ENCODE data around the gene PRICKLE4. TPM values are rescaled to one million over a fixed set of nuclear protein-coding genes. Genes with fewer than 3 reads are reported as not detected.
A peak's percentile ranks its signal among the peaks of the same experiment; 100 is the strongest.

PRICKLE4 gene
- total and polyA plus RNA-seq, 2 of the 13 experiments (the other 11 are each of a cell fraction or from before 2014, with no cell fraction given) = 0.92 to 1.2 TPM

- TF ChIP-seq ZNF510 (CRISPR knock-in tag; IDR thresholded peaks at IDR 0.05; ENCODE audit: low read depth) (no peak), ZNF609 (CRISPR knock-in tag; IDR thresholded peaks at IDR 0.05; ENCODE audit: borderline replicate concordance) (no peak), ZBTB1 (CRISPR knock-in tag; IDR thresholded peaks at IDR 0.05; ENCODE audit: borderline replicate concordance) (no peak), ZKSCAN8 (CRISPR knock-in tag; IDR thresholded peaks at IDR 0.05; ENCODE audit: borderline replicate concordance) (0 out of 2 replicates have a peak, but pooled peaks have one; percentile 25), ZNF891 (CRISPR knock-in tag; IDR thresholded peaks at IDR 0.05) (no peak), ZNF746 (CRISPR knock-in tag; IDR thresholded peaks at IDR 0.05) (peak; percentile 32; the same call in 1 of the 2 replicates), ZNF136 (CRISPR knock-in tag; IDR thresholded peaks at IDR 0.05; ENCODE audit: low read depth) (no peak), ATF7 (IDR thresholded peaks at IDR 0.05) (no peak), ATF7 (CRISPR knock-in tag; IDR thresholded peaks at IDR 0.05) (no peak), ZBTB20 (CRISPR knock-in tag; IDR thresholded peaks at IDR 0.05; ENCODE audit: borderline replicate concordance, low read depth) (no peak), ZNF567 (CRISPR knock-in tag; IDR thresholded peaks at IDR 0.05; ENCODE audit: borderline replicate concordance) (no peak), ZNF205 (CRISPR knock-in tag; IDR thresholded peaks at IDR 0.05) (no peak; the same call in 1 of the 2 replicates), THRA (CRISPR knock-in tag; IDR thresholded peaks at IDR 0.05; ENCODE audit: borderline replicate concordance) (peak; percentile 42; the same call in 1 of the 2 replicates), SP5 (CRISPR knock-in tag; IDR thresholded peaks at IDR 0.05; ENCODE audit: borderline replicate concordance, low read depth) (no peak; the same call in 1 of the 2 replicates), BCL6 (CRISPR knock-in tag; IDR thresholded peaks at IDR 0.05) (peak; percentile 35; the same call in 1 of the 2 replicates), ZNF180 (CRISPR knock-in tag; IDR thresholded peaks at IDR 0.05; ENCODE audit: borderline replicate concordance, low read depth) (no peak), ZNF441 (CRISPR knock-in tag; IDR thresholded peaks at IDR 0.05; ENCODE audit: borderline replicate concordance) (no peak), ZNF781 (CRISPR knock-in tag; IDR thresholded peaks at IDR 0.05; ENCODE audit: borderline replicate concordance, not compliant biosample characterization) (no peak), PLSCR1 (CRISPR knock-in tag; IDR thresholded peaks at IDR 0.05; ENCODE audit: borderline replicate concordance) (no peak), ZNF468 (CRISPR knock-in tag; IDR thresholded peaks at IDR 0.05) (no peak), PAWR (CRISPR knock-in tag; IDR thresholded peaks at IDR 0.05; ENCODE audit: borderline replicate concordance) (no peak), FOXA1 (IDR thresholded peaks at IDR 0.05) (no peak), FOXA1 (CRISPR knock-in tag; IDR thresholded peaks at IDR 0.05) (peak; percentile 74)
Measured at GRCh38 chr6:41741625-41742490, 38.7 kb upstream of the PRICKLE4 start (continued).

All from HepG2 (cell line).